Esophagus squamous epithelium (tissue), 5 donors: ENCODE measurements around the gene VCL. TPM values are rescaled to one million over a fixed set of nuclear protein-coding genes. Genes with fewer than 3 reads are reported as not detected.

ENCODE experiments used
- DNase-seq: peaks from one replicate; lab custom pipeline; 2025; lab: John Stamatoyannopoulos, UW
- H3K27ac ChIP-seq, 4 donors: fragments of 200-600 bp; sonication (generic); one replicate each; pipeline ENCODE4 v1.5.1; 2016 to 2019; ENCODE audit warnings: mild to moderate bottlenecking in 1 of 4
- H3K27me3 ChIP-seq, 4 donors: fragments of 200-600 bp; sonication (generic); 1 replicate in 3 of 4; 2 replicates in 1 of 4; pipeline versions ENCODE4 v1.5.1 to v1.6.0; 2017 to 2021; ENCODE audit warnings: antibody characterized with exemption in 1 of 4
- H3K36me3 ChIP-seq, 3 donors: fragments of 200-600 bp; sonication (generic); one replicate each; pipeline ENCODE4 v1.5.1; 2016 to 2019
- H3K4me1 ChIP-seq, 3 donors: fragments of 200-600 bp; sonication (generic); one replicate each; pipeline ENCODE4 v1.5.1; 2017 to 2019
- H3K4me3 ChIP-seq, 4 donors: fragments of 200-600 bp; sonication (generic); 1 replicate in 3 of 4; 2 replicates in 1 of 4; pipeline ENCODE4 v1.5.1; 2016 to 2019; ENCODE audit warnings: mild to moderate bottlenecking in 2 of 4, moderate library complexity in 1 of 4
- H3K9me3 ChIP-seq, 3 donors: fragments of 200-600 bp; sonication (generic); one replicate each; pipeline ENCODE4 v1.5.1; 2016 to 2019
- POLR2A ChIP-seq, 4 donors: fragments of 450-650 bp; IDR thresholded peaks; one replicate each; pipeline ENCODE4 v1.6.1; 2017; ENCODE audit warnings: antibody characterized with exemption in 4 of 4, mild to moderate bottlenecking in 4 of 4, moderate library complexity in 3 of 4
- WGBS, 2 donors: methylation state at CpG; one replicate each; pipeline ENCODE4 v1.1.5; 2018; 5-methylcytosine and 5-hydroxymethylcytosine counted together
- intact Hi-C: fragments of 100-400 bp; cut with DNase I; formaldehyde crosslinking; loops from one replicate; pipeline ENCODE4 v1.15.0; 2022
- total RNA-seq, 4 donors: library from RNA; depleted of rRNA; stranded (reverse); fragments of >200 nt; gene quantifications; one replicate each; pipeline ENCODE4 v1.1.0, GENCODE V29; 2016
- TF ChIP-seq, protein P1 (sequence below), 6 experiments: fragments of 450-650 bp in 4 of 6; fragments of 200-600 bp in 2 of 6; sonication (generic) in 2 of 6; IDR thresholded peaks; one replicate each; pipeline ENCODE4 v1.5.1; 2016 to 2019; ENCODE audit warnings: antibody characterized with exemption in 6 of 6, mild to moderate bottlenecking in 4 of 6, moderate library complexity in 4 of 6
- donor health status: DM: yes; HTN: yes; CAD: no.

VCL gene
- total RNA-seq, 4 donors from 2014 or later = 64.8 to 143 (median 75.0) TPM

DNA sequence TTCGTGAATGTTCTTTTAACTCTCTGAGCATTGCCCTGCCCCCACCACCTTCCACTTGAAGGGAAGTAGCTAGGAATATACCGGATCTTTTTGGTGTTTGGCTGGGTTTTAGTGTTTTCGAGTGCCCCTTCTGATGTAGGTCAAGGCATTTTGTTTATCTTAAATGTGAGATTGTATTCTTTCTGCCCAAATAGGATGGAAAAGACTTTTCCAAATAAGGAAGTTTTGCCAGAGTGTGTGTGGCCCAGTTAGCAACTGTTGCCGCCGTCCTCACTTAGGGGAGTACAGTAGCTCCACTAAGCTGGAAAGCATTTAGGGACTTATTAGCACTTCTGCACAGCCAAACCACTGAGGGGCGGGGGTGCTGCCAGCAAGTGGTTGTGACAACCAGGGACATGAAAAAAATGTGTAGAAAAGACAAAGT is 29.8 kb upstream of the VCL start:
- no peak for TF ChIP-seq POLR2A (IDR thresholded peaks at IDR 0.05)
- TF ChIP-seq, protein P1, sequence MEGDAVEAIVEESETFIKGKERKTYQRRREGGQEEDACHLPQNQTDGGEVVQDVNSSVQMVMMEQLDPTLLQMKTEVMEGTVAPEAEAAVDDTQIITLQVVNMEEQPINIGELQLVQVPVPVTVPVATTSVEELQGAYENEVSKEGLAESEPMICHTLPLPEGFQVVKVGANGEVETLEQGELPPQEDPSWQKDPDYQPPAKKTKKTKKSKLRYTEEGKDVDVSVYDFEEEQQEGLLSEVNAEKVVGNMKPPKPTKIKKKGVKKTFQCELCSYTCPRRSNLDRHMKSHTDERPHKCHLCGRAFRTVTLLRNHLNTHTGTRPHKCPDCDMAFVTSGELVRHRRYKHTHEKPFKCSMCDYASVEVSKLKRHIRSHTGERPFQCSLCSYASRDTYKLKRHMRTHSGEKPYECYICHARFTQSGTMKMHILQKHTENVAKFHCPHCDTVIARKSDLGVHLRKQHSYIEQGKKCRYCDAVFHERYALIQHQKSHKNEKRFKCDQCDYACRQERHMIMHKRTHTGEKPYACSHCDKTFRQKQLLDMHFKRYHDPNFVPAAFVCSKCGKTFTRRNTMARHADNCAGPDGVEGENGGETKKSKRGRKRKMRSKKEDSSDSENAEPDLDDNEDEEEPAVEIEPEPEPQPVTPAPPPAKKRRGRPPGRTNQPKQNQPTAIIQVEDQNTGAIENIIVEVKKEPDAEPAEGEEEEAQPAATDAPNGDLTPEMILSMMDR (IDR thresholded peaks at IDR 0.05) = no peak
- WGBS, 2 donors = 66 to 67% methylated on average over 4 to 6 of the region's 6 CpGs
- Histone ChIP-seq H3K27ac (peak overlapping the region in 3 of 4 donors; percentile 64 to 88 (median 82)), H3K9me3 (no peaks in the 10 kb centered on the region), H3K4me3 (no peak overlapping the region), H3K36me3 (no peaks in the 10 kb centered on the region), H3K27me3 (no peaks in the 10 kb centered on the region), H3K4me1 (peaks cover 17 to 40% (median 18%) of the 10 kb centered on the region in 3 donors)
- intact Hi-C loops = loop anchor here (10.0 kb wide), 1 partner anchor 107 kb away; no protein-coding TSS in a partner anchor
- DNase-seq = no peak

DNA sequence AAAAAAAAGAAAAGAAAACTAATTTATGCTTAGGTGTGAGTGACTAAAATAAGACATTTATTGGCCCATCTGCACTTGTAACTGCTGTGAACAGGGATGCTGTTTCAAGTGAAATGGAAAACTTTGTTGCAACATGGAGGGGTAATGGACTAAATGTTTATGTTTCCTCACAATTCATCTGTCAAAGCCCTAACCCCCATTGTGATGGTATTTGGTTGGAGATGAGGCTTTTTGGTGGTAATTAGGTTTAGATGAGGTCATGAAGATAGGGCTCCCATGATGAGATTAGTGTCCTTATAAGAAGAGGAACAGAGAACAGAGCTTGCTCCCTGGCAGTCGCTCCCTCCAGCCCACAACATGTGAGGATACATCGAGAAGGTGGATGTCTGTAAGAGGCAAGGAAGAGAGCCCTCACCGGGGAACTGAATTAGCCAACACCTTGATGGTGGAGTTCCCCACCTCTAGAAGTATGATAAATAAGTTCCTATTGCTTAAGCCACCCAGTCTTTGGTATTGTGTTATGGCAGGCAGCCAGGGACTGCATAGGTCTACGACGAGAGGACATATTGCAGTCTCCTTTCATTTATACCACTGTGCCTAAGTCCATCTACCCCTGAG is 28.6 kb upstream of the VCL start:
- no peak for DNase-seq
- Histone ChIP-seq H3K27ac (peak overlapping the region in 2 of 4 donors; percentile 2 to 82), H3K9me3 (no peaks in the 10 kb centered on the region), H3K4me3 (no peak overlapping the region), H3K36me3 (no peaks in the 10 kb centered on the region), H3K27me3 (no peaks in the 10 kb centered on the region), H3K4me1 (peaks cover 17 to 40% (median 18%) of the 10 kb centered on the region in 3 donors)
- 46 to 70% methylated on average over 5 of the region's 5 CpGs for WGBS, 2 donors
- intact Hi-C loops = loop anchor here (10.0 kb wide), 1 partner anchor 105 kb away; no protein-coding TSS in a partner anchor
- TF ChIP-seq POLR2A (IDR thresholded peaks at IDR 0.05) = no peak
- TF ChIP-seq, protein P1 (IDR thresholded peaks at IDR 0.05) = no peak

DNA sequence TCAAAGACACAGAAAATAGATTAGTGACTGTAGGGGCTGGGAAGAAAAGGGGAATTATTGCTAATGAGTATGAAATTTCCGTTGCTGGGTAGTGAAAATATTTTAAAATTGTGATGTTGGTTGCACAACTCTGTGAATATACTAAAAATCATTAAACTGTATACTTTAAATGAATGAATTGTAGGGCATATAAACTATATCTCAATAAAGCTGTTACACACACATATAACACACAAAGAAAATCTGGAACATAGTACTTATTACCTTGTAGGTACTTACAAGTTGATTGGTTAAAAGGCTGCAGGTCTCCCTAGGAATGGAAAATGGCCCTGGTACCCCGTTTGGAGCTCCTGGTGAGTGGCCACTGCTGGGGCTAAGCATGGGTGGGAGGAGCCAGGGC is 27.1 kb upstream of the VCL start:
- no peak for TF ChIP-seq POLR2A (IDR thresholded peaks at IDR 0.05)
- TF ChIP-seq, protein P1 (IDR thresholded peaks at IDR 0.05) = no peak
- Histone ChIP-seq H3K4me3 (no peak overlapping the region), H3K27me3 (no peaks in the 10 kb centered on the region), H3K36me3 (no peaks in the 10 kb centered on the region), H3K27ac (no peak overlapping the region), H3K9me3 (no peaks in the 10 kb centered on the region), H3K4me1 (peaks cover 8 to 28% (median 9%) of the 10 kb centered on the region in 3 donors)
- 75 to 84% methylated on average over 2 of the region's 2 CpGs for WGBS, 2 donors
- intact Hi-C loops = no loop called here
- DNase-seq = no peak

DNA sequence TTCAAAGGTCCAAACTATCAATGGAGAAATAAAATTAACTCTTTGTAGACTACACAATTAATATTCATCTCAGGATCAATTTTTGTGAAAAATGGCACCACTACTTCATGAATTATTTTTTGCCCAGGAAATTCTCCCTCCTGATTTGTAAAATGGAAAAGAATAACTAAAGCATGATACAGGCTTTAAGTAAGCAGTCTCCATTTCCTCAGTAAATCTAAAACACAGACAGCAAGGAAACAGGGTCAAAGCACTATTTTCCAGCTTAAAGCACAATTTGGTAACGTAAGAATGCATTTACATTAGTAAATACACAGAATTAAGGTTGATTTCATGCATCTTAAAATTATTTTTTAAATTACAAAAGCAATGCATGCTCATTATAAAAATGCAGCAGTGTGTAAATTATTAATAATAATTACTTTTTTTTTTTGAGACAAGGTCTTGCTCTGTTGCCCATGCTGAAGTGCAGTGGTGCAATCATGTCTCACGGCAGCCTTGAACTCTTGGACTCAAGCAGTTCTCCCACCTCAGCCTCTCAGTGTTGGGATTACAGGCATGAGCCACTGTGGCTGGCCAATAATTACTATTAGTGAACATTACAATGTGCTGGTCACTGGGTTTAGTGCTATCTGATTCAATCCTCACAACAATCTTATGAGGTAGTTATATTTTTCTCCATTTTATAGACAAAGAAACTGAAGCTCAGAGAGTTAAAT is 26.1 kb upstream of the VCL start:
- DNase-seq = no peak
- TF ChIP-seq, protein P1 (IDR thresholded peaks at IDR 0.05) = no peak
- TF ChIP-seq POLR2A (IDR thresholded peaks at IDR 0.05) = no peak
- no peaks in the 10 kb centered on the region for H3K9me3 ChIP-seq
- no peak overlapping the region for H3K4me3 ChIP-seq
- no peak overlapping the region for H3K27ac ChIP-seq
- intact Hi-C loops = no loop called here
- H3K36me3 ChIP-seq = no peaks in the 10 kb centered on the region
- H3K27me3 ChIP-seq = no peaks in the 10 kb centered on the region
- H3K4me1 ChIP-seq = peaks cover 3 to 19% (median 3%) of the 10 kb centered on the region in 3 donors
- WGBS, 2 donors = 91 to 95% methylated on average over 2 of the region's 2 CpGs

DNA sequence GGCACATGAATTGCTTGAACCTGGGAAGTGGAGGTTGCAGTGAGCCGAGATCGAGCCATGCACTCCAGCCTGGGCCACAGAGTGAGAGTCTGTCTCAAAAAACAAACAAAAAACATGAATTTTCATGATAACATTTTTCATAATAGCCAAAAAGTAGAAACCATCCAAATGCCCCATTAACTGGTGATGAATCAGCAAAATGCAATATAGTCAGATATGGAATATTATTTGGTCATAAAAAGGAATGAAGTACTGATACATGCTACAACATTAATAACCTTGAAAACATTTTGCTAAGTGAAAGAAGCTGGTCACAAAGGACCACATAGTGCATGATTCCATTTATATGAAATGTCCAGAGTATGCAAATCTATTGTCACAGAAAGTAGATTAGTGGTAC is 24.5 kb upstream of the VCL start:
- WGBS, 2 donors = 95 to 100% methylated on average over 2 of the region's 2 CpGs
- H3K27ac ChIP-seq = no peak overlapping the region
- intact Hi-C loops = no loop called here
- no peak for TF ChIP-seq POLR2A (IDR thresholded peaks at IDR 0.05)
- TF ChIP-seq, protein P1 (IDR thresholded peaks at IDR 0.05) = no peak
- H3K4me3 ChIP-seq = no peak overlapping the region
- H3K9me3 ChIP-seq = no peaks in the 10 kb centered on the region
- H3K27me3 ChIP-seq = no peaks in the 10 kb centered on the region
- no peaks in the 10 kb centered on the region for H3K36me3 ChIP-seq
- H3K4me1 ChIP-seq = peaks cover 0 to 4% (median 0%) of the 10 kb centered on the region in 3 donors
- no peak for DNase-seq
